Retina (tissue), 1 donor: ENCODE results near the gene SUPT4H1.

Source experiments
- DNase-seq: peaks from one replicate; pipeline ENCODE4 v3.0.0-alpha.2; 2016

SUPT4H1 gene

DNA sequence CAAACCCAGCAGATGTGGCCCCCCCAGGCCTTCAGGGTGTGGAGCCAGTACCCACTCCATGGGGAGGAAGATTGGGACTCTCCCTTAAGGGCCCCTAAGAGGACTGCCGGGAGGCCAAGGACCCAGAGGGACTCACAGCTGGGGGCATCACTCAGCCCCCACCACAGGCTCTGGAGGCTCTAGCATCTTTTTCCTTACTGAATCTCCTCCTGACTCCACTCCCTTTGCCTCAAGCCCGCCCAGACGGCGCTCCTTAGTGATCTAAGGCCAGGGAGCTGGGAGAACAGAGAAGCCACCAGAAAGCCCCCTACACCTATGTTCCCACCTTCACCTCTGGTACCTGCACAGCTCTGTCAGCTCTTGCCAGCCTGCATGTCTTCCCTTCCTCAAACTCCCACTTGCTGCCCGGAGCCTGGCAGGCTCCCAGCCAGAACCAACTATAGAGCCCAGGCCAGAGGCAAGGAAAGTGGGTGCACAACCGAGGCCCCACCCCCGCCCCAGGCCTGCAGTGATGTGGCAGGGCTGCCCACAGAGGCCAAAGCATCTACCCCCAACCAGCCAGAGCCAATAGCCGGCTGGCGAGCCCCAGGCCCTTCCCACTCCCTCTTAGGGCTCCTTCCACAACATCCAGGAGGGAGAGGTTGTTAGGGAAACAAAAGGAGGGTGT is 48.9 kb downstream of the SUPT4H1 start:
- DNase-seq: no peak

DNA sequence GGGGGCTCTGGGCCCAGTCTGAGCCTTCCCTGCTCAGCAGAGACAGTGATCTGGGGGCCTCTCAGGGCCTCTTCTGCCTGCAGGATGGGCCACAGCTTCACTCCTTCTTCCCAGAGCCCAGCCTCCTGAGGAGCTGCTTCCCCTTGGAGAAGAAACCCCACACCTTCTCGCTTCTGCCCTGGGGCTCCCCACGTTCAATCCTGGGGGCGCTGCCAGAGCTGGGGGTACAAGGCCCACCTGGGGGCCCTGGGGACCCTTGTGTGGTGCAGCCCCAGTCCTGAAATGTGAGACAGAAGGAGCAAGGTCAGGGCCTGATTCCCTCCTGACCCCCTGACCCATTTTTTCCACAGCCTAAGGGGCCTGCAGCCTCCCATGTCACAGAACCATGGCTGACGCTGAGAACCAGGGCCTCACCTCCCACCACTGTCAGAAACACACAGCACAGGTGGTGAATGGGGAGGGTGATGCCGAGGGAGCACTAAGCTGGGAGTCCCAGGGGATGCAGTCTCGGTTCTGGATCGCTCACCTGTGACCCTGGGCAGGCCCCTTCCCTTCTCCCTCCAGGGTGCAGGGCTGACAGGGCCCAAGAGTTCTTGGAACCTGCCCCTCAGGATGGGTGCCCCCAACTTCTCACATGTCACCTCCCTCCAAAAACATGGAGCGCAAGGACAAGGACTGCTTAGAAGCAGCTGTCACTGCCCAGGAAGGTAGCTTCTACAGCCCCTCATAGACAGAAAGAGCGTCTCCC is 49.7 kb downstream of the SUPT4H1 start:
- DNase-seq: no peak

DNA sequence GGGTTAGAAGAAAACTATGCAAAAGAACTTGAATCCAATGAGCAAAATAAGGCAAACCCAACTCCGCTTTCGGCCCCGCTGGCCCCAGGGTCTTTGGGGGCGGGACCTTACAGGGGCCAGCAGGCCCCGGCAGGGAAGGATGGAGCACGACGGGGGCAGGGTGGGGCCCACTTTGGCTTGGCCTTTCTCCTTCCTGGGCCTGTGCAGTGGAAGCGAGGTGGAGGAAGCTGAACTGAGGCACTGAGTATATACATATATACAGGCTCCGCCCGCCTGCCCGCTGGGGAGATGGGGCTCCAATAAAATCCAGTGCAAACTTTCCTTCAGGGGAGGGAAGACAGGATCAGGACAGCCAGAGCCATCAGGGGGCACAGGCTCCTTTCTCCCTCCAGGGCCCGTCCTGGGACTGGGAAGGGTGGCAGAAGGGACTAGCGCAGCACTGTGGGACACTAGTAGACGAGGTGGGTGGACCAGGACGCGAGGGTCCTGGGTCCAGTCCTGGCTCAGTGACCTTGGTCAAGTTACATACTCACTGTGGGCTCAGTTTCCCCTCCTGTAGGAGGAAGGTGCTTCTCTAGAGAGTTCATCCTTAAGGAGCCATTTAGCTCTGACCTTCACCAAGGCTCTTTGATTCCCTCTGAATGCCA is 50.4 kb downstream of the SUPT4H1 start:
- no peak for DNase-seq

DNA sequence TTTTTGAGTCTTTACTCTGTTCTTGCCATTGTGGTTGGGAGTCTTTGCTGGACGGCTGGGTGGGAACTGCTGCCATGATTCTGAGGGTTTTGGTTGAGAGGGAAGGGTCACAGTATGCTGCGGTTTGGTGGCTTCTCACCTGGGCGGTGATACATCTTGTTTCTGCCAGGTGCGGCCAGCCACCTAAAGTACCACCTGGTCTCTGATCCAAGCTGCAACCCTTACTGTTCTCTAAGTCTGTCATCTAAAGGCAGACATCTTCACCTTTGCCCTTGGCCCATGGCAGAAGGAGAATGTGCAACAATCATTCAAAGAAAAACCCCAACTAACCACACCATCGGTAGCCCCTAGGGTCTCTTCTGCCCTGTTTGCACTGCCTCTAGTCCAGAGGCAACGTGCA is 51.7 kb downstream of the SUPT4H1 start:
- DNase-seq: no peak
